LNCAP (cell line): ENCODE results near the gene ALG13.

Experiments
- TF ChIP-seq, protein P1 (sequence below): fragments of 450-650 bp; IDR thresholded peaks from 2 replicates; pipeline ENCODE4 v1.5.1; 2017; ENCODE audit warnings: mild to moderate bottlenecking

ALG13 gene

DNA sequence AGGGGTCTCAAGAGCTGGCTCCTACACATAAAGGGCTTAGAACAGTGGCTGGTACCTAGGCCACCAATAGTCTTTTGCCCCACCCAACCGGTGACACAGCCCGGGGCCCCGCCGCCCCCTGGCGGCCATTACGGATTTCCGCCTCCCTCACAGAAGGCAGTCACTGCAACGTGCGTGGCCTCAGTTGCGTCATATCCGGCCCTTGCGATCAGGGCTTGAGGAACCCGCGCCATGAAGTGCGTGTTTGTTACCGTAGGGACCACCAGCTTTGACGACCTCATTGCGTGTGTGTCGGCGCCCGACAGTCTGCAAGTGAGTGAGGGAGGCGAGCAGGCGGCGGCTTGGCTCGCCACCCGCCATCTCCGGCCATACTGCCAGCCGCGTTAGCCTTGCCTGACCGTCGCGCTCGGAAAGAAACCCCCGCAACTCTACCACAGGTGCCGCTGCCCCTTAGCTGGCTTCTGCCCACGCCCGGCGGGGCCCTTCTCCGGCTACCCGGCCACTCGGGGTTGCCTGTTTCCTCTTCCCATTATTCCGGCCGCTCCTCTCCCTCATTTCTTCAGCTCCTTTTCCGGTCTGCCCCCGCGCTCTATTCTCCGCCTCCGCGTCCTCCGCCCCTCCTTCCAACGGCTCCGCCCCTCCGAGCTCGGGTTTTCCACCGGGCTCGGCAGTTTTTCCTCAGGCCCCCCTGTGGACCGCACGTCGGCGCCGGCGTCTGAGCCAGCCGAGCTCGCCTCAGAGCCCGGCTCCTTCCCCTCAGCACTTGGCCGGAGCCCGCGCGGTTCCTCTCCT is at the start of gene ALG13:
ALG13 (plus strand) TSS at position 183 of the 792 bp plus-strand sequence; CDS start at position 232, 49 bp downstream.
- TF ChIP-seq, protein P1, sequence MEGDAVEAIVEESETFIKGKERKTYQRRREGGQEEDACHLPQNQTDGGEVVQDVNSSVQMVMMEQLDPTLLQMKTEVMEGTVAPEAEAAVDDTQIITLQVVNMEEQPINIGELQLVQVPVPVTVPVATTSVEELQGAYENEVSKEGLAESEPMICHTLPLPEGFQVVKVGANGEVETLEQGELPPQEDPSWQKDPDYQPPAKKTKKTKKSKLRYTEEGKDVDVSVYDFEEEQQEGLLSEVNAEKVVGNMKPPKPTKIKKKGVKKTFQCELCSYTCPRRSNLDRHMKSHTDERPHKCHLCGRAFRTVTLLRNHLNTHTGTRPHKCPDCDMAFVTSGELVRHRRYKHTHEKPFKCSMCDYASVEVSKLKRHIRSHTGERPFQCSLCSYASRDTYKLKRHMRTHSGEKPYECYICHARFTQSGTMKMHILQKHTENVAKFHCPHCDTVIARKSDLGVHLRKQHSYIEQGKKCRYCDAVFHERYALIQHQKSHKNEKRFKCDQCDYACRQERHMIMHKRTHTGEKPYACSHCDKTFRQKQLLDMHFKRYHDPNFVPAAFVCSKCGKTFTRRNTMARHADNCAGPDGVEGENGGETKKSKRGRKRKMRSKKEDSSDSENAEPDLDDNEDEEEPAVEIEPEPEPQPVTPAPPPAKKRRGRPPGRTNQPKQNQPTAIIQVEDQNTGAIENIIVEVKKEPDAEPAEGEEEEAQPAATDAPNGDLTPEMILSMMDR, result peak; percentile 50

DNA sequence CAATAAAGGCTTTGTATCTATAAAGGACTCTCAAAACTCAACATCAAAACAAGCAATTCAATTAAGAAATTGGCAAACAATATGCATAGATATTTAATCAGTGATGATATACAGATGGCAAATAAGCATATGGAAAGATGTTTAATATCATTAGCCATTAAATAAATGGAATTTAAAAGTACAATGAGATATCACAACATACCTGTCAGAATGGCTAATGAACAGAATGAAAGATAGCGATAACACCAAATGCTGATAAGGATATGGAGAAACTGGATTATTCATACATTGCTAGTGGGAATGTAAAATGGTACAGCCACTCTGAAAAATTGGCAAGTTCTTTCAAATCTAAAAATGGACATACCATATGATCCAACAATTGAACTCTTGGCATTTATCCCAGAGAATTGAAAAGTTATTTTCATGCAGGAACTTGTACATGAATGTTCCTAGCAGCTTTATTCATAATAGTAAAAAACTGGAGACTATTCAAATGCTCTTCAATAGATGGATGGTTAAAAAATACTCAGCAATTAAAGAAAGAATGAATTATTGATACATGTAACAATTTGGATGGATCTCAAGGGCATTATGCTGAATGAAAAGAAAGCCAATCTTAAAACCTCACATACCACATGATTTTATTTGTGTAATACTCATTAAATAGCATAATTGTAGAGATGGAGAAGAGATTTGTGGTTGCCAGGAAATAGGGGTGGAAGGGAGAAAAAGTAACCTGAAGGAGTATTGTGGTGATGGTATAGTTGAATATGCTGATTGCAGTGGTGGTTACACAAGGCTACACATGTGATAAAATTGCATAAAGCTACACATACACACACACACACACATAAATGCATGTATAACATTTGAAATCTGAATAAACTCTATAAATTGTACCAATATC is 45.9 kb upstream of the ALG13 start:
- TF ChIP-seq, protein P1, result no peak

DNA sequence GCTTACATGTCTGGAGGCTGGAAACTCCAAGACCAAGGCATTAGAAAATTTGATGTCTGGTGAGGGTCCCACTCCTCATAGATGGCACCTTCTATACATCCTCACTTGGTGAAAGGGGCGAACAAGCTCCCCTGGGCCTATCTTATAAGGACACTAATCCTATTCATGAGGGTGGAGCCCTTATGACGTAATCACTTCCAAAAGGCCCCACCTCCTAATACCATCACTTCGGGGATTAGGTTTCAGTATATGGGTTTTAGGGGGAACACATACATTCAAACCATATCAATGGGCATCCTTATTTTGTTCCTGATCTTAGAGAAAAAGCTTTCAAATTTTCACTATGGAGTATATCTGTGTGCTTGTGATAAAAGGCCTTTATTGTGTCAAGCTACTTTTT is 39.0 kb upstream of the ALG13 start:
- TF ChIP-seq, protein P1, result no peak

DNA sequence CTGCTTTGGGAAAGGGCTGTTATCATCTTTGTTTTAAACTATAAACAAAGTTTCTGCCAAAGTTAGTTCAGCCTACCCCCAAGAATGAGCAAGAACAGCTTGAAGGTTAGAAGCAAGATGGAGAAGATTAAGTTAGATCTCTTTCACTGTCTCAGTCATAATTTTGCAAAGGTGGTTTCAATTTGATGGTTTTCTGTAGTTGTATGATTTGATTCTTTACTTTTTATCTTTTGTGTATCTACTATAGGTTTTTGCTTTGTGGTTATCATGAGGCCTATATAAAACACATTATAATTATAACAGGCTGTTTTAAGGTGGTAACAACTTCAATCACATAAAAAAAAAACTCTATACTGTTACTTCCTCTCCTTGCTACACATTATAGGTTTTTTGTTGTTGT is 35.4 kb upstream of the ALG13 start:
- TF ChIP-seq, protein P1, result no peak

DNA sequence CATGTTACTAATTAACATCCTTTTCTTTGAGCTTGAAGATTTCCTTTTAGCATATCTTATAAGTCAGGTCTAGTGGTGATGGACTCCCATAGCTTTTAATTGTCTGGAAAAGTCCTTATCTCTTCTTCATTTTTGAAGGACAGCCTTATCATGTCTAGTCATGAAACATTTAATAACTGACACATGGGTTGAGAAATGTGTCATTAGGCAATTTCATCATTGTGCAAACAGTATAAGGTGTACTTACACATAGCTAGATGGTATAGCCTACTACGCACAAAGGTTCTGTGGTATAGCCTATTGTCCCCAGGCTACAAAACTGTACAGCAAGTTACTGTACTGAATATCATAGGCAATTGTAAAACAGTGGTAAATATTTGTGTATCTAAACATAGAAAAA is 34.5 kb upstream of the ALG13 start:
- TF ChIP-seq, protein P1, result no peak

DNA sequence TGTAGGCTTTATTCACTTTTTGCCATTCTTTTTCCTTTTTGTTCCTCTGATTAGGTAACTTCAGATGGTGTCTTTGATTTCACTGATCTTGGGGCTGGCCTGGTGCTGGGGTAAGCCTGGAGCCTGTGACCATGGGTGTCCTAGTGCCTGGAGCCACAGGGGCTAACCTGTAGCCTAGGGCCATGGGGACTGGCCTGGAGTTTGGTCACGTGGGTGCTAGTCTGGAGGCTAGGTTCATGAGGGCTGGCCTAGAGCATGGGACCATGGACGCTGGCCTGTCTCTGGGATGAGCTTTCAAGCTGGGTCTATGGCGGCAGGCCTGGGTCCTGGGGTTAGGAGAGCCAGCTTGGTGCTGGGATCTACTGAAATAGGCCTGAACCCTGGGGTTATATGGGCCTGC is 32.2 kb upstream of the ALG13 start:
- TF ChIP-seq, protein P1, result no peak

DNA sequence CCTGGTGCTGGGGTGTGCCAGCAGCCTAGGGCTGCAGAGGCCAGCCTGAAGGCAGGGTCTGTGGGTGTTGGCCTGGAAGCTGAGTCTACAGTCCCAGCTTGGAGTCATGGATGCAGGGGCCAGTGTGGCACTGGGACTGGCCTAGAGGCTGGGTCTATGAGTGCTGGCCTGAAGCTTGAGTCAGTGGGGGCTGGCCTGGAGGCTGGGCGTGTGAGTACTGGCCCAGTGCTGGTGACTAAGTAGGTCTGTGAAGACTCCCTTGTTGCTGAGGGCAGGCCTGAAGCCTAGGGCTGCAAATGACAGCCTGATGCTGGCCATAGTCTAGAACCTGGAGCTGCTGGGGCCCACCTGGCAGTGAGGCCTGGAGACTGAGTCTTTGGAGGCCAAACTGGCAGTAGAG is 31.3 kb upstream of the ALG13 start:
- TF ChIP-seq, protein P1, result no peak
